HG03025 (cell line): Measurements from ENCODE around the gene ACACA.

Experiments
- ATAC-seq: cut with Tn5 transposase; IDR thresholded peaks from one replicate; pipeline ENCODE4 v1.9.1; 2021; ENCODE audit warnings: mild to moderate bottlenecking, moderate library complexity; ENCODE audit not compliant: unreplicated experiment, low FRiP score

The ACACA gene

GRCh38 chr17:37246085-37246484, 160.6 kb downstream of the ACACA start:
- ATAC-seq, result no peak

GRCh38 chr17:37240381-37240780, 166.3 kb downstream of the ACACA start:
- no peak for ATAC-seq

GRCh38 chr17:37239690-37240334, 166.8 kb downstream of the ACACA start:
- no peak for ATAC-seq

GRCh38 chr17:37234106-37234505, 172.5 kb downstream of the ACACA start:
- no peak for ATAC-seq

GRCh38 chr17:37233036-37233435, 173.6 kb downstream of the ACACA start:
- no peak for ATAC-seq

- ATAC-seq, result no peak
Measured at GRCh38 chr17:37231887-37232286, 174.7 kb downstream of the ACACA start.

GRCh38 chr17:37230633-37231032, 176.0 kb downstream of the ACACA start:
- no peak for ATAC-seq

GRCh38 chr17:37225465-37225864, 181.2 kb downstream of the ACACA start:
- ATAC-seq, result no peak

- ATAC-seq, result no peak
Measured at GRCh38 chr17:37221865-37222264, 184.8 kb downstream of the ACACA start.

- ATAC-seq, result no peak
Measured at GRCh38 chr17:37220607-37220953, 186.1 kb downstream of the ACACA start.

GRCh38 chr17:37219876-37220606, 186.6 kb downstream of the ACACA start:
- no peak for ATAC-seq

GRCh38 chr17:37218849-37219248, 187.8 kb downstream of the ACACA start:
- no peak for ATAC-seq

GRCh38 chr17:37214416-37214815, 192.2 kb downstream of the ACACA start:
- ATAC-seq, result no peak

- no peak for ATAC-seq
Measured at GRCh38 chr17:37213927-37214326, 192.7 kb downstream of the ACACA start.

GRCh38 chr17:37212179-37212578, 194.5 kb downstream of the ACACA start:
- no peak for ATAC-seq

GRCh38 chr17:37211136-37211535, 195.5 kb downstream of the ACACA start:
- no peak for ATAC-seq

- ATAC-seq, result no peak
Measured at GRCh38 chr17:37207103-37207502, 199.5 kb downstream of the ACACA start.

GRCh38 chr17:37206299-37206698, 200.3 kb downstream of the ACACA start:
- no peak for ATAC-seq

GRCh38 chr17:37200497-37200896, 206.1 kb downstream of the ACACA start:
- ATAC-seq, result no peak

- ATAC-seq, result no peak
Measured at GRCh38 chr17:37197336-37197735, 209.3 kb downstream of the ACACA start.

- ATAC-seq, result no peak
Measured at GRCh38 chr17:37194208-37194607, 212.4 kb downstream of the ACACA start.

- ATAC-seq, result no peak
Measured at GRCh38 chr17:37191219-37191618, 215.4 kb downstream of the ACACA start.
